Erythroblast (primary cell): Measurements from ENCODE around the gene SIK2.
"Not testable (repeated sequence)": the region's sequence is repeated elsewhere in the genome, so short reads cannot be mapped to it uniquely, and the experiment has no call there.

Experiments used
- GATA1 ChIP-seq: IDR thresholded peaks from 2 replicates; pipeline ENCODE4 v1.6.1; 2011; ENCODE audit warnings: low read depth, mild to moderate bottlenecking, control low read depth, low read length, moderate library complexity
- POLR2A ChIP-seq: IDR thresholded peaks from 2 replicates; pipeline ENCODE4 v1.6.1; 2011; ENCODE audit warnings: mild to moderate bottlenecking, low read length

GRCh38 chr11:111657905-111658304, 55.7 kb downstream of the SIK2 start:
- not testable (repeated sequence) for TF ChIP-seq POLR2A, GATA1
